Esophagus muscularis mucosa (tissue), 4 donors: ENCODE data around the gene TMC1. TPM values are rescaled to one million over a fixed set of nuclear protein-coding genes. Genes with fewer than 3 reads are reported as not detected.
"Not testable (repeated sequence)": the region's sequence is repeated elsewhere in the genome, so short reads cannot be mapped to it uniquely, and the experiment has no call there.

Source experiments
- DNase-seq: peaks from one replicate; pipeline ENCODE4 v3.0.0-alpha.2; 2017; ENCODE audit errors: extremely low spot score
- H3K27ac ChIP-seq, 4 donors: fragments of 200-600 bp; sonication (generic); replicated peaks in 1 of 4; 1 replicate in 3 of 4; 2 replicates in 1 of 4; pipeline ENCODE4 v1.5.1; 2016 to 2019; ENCODE audit warnings: mild to moderate bottlenecking in 1 of 4
- H3K27me3 ChIP-seq, 4 donors: fragments of 200-600 bp; sonication (generic); one replicate each; pipeline versions ENCODE4 v1.5.1 to v1.6.0; 2016 to 2019
- H3K36me3 ChIP-seq, 4 donors: fragments of 200-600 bp; sonication (generic); one replicate each; pipeline ENCODE4 v1.5.1; 2016 to 2019
- H3K4me1 ChIP-seq, 4 donors: fragments of 200-600 bp; sonication (generic); one replicate each; pipeline ENCODE4 v1.5.1; 2016 to 2019
- H3K4me3 ChIP-seq, 4 donors: fragments of 200-600 bp; sonication (generic); 1 replicate in 2 of 4; 2 replicates in 2 of 4; pipeline ENCODE4 v1.5.1; 2016 to 2019; ENCODE audit warnings: mild to moderate bottlenecking in 4 of 4, moderate library complexity in 1 of 4
- H3K9me3 ChIP-seq, 4 donors: fragments of 200-600 bp; sonication (generic); 1 replicate in 3 of 4; 2 replicates in 1 of 4; pipeline ENCODE4 v1.5.1; 2016 to 2019
- CTCF ChIP-seq, 3 experiments: fragments of 200-600 bp in 2 of 3; fragments of 450-650 bp in 1 of 3; sonication (generic) in 2 of 3; IDR thresholded peaks; one replicate each; pipeline ENCODE4 v1.5.1; 2017 to 2019; ENCODE audit warnings: antibody characterized with exemption in 3 of 3, mild to moderate bottlenecking in 2 of 3, moderate library complexity in 1 of 3
- EP300 ChIP-seq: sonication (generic); formaldehyde crosslinking; IDR thresholded peaks from one replicate; pipeline ENCODE4 v1.6.1; 2017; ENCODE audit warnings: antibody characterized with exemption
- POLR2A ChIP-seq: fragments of 450-650 bp; IDR thresholded peaks from one replicate; pipeline ENCODE4 v1.6.1; 2017; ENCODE audit warnings: antibody characterized with exemption, moderate library complexity, mild to moderate bottlenecking, low read depth
- POLR2AphosphoS5 ChIP-seq, 2 donors: sonication (generic); formaldehyde crosslinking; IDR thresholded peaks; one replicate each; pipeline ENCODE4 v1.6.1; 2017; ENCODE audit warnings: antibody characterized with exemption in 2 of 2
- WGBS: methylation state at CpG from one replicate; pipeline ENCODE4 v1.1.5; 2018; 5-methylcytosine and 5-hydroxymethylcytosine counted together
- intact Hi-C: fragments of 100-400 bp; cut with DNase I; formaldehyde crosslinking; loops from one replicate; pipeline ENCODE4 v1.15.1; 2023
- total RNA-seq, 4 donors: library from RNA; depleted of rRNA; stranded (reverse); fragments of >200 nt; gene quantifications; one replicate each; pipeline versions ENCODE4 v1.1.0 to v1.2.1, GENCODE V29; 2016

The TMC1 gene
- not detected for total RNA-seq

DNA sequence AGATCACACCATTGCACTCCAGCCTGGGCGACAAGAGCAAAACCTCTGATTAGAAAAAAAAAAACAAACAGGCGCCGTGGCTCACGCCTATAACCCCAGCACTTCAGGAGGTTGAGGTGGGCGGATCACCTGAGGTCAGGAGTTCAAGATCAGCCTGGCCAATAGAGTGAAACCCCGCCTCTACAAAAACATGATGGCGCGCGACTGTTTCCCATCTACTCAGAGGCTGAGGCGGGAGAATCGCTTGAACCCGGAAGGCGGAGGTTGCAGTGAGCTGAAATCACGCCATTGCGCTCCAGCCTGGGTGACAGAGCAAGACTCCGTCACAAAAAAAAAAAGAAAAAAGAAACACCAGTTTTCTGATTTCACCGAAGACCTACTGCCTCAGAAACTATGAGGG, at the start of gene TMC1:
TMC1 (plus strand) TSS at position 193 of the 400 bp plus-strand sequence. CDS start 127,041 bp downstream, outside the sequence.
- H3K36me3 ChIP-seq, H3K27ac ChIP-seq, DNase-seq, H3K27me3 ChIP-seq, H3K9me3 ChIP-seq, intact Hi-C loops, H3K4me3 ChIP-seq: not testable (repeated sequence)
- 98% methylated on average over 17 of the region's 17 CpGs for WGBS
- H3K4me1 ChIP-seq: peaks cover 4 to 13% (median 9%) of the 10 kb centered on the region in 4 donors

DNA sequence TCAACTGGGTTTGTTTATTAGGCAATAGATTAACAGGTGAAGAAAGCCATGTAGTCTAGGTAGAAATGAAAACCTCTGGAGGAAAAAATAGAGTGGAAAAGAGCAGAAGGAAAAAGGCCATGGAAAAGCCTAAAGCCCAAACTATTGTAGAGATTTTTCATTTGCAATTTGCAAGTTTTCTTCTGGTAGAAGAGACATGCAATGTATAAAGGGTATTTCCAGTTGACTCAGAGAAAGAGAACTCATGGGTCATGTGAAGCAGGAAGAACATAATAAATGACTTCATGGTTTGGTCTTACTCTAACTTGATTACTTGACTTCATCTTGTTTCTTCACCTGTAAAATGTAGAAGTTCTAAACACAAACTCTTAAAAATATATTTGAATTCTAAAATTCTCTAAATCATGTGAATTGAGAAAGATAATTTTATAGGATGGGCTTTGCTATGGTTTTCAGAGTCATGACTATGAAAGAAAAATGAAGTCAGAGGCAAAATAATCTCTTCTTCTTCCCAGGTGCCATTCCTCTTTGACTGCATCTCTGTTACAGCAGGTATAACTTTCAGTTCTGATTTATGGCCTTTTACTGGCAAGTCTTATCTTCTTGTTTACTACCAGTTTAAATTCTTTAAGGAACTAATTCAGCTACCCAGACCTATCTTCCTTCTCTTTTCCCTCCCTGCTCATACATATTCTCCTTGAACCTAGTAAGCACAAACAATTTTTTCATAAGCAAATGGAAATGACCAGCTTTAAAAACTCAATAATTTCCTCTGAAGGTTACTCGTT, 47.7 kb upstream of the TMC1 start:
- no peak overlapping the region for H3K27ac ChIP-seq
- no peaks in the 10 kb centered on the region for H3K27me3 ChIP-seq
- intact Hi-C loops: no loop called here

GRCh38 chr9:72474676-72475075, 46.7 kb upstream of the TMC1 start:
- Histone ChIP-seq H3K9me3 (no peaks in the 10 kb centered on the region), H3K4me1 (peaks cover 12 to 17% (median 15%) of the 10 kb centered on the region in 4 donors), H3K36me3 (no peaks in the 10 kb centered on the region), H3K4me3 (no peak overlapping the region), H3K27ac (no peak overlapping the region), H3K27me3 (no peaks in the 10 kb centered on the region)
- TF ChIP-seq EP300 (no peak), CTCF (IDR thresholded peaks at IDR 0.05) (no peak), POLR2AphosphoS5 (IDR thresholded peaks at IDR 0.05) (no peak), POLR2A (no peak)
- no peak for DNase-seq
- WGBS: 63% methylated on average over 2 of the region's 2 CpGs
- intact Hi-C loops: no loop called here

More for the DNA sequence above, 47.7 kb upstream of the TMC1 start:
- no peak for TF ChIP-seq POLR2A
- TF ChIP-seq EP300: no peak
- TF ChIP-seq CTCF (IDR thresholded peaks at IDR 0.05): no peak
- TF ChIP-seq POLR2AphosphoS5 (IDR thresholded peaks at IDR 0.05): no peak
- 45% methylated on average over 1 of the region's 1 CpG for WGBS
- no peaks in the 10 kb centered on the region for H3K9me3 ChIP-seq
- no peak overlapping the region for H3K4me3 ChIP-seq
- DNase-seq: no peak
- no peaks in the 10 kb centered on the region for H3K36me3 ChIP-seq
- peaks cover 12 to 17% (median 15%) of the 10 kb centered on the region in 4 donors for H3K4me1 ChIP-seq

DNA sequence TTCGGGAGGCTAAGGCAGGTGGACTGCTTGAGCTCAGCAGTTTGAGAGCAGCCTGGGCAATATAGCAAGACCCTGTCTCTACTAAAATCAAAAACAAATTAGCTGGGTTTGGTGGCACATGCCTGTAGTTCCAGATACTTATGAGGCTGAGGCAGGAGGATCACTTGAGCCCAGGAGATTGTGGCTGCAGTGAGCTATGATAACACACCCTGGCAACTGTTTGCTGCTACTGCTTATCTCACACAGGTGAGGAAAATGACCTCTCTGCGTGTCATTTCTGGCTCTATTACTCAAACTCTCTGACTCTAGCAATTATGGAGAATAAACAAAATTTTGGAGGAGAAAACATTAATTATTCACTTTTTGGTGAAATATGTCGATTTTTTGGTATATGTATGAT, 45.3 kb upstream of the TMC1 start:
- H3K4me1 ChIP-seq: peaks cover 12 to 17% (median 15%) of the 10 kb centered on the region in 4 donors
- H3K9me3 ChIP-seq: no peaks in the 10 kb centered on the region
- 87% methylated on average over 3 of the region's 3 CpGs for WGBS
- no peaks in the 10 kb centered on the region for H3K36me3 ChIP-seq
- no peak for DNase-seq
- H3K27ac ChIP-seq: no peak overlapping the region
- intact Hi-C loops: no loop called here
- no peak overlapping the region for H3K4me3 ChIP-seq
- H3K27me3 ChIP-seq: no peaks in the 10 kb centered on the region
- no peak for TF ChIP-seq POLR2AphosphoS5 (IDR thresholded peaks at IDR 0.05)
- no peak for TF ChIP-seq POLR2A
- TF ChIP-seq EP300: no peak
- TF ChIP-seq CTCF (IDR thresholded peaks at IDR 0.05): no peak

DNA sequence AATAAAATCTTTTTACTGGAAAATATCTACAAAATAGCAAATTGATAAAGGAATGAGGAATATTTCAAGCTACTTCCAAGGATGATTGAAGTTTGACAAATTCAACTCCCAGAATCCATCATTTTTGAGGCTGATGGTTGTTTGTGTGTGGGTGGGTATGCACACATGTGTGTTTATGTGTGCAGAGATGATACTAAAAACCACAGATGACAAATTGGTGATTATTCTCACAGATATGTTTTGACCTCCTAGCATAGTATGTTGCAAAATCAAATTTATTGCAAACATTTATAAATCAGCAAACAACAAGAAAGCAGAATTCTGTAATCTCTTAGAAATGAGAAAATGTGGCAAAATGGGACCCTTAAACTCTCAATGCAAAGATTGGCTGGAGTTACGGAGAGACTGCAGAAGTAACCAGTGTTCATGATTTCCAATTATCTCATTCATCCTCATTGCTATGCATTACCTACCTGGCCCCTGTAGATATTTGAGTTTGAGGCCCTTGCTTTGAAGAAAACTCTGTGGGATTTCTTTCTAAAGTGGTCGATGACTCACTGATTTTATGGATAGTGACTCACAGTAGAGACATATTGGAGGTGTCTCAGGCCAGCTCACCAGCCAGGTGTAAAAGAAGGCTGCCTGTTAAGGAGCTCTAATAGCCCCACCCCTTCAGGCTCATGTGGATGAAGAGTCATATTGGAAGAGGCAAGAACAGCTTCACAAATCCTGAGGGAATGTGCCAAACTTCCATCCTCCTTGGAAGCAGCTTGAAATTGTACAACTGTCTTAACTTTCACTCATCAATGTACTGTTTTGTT, 44.6 kb upstream of the TMC1 start:
- Histone ChIP-seq H3K36me3 (no peaks in the 10 kb centered on the region), H3K27me3 (no peaks in the 10 kb centered on the region), H3K4me3 (no peak overlapping the region), H3K4me1 (peaks cover 12 to 17% (median 15%) of the 10 kb centered on the region in 4 donors), H3K9me3 (no peaks in the 10 kb centered on the region), H3K27ac (peak overlapping the region in 1 of 4 donors; percentile 68)
- WGBS: 91% methylated on average over 1 of the region's 2 CpGs
- DNase-seq: no peak
- TF ChIP-seq POLR2A: no peak
- intact Hi-C loops: no loop called here
